Transverse colon (tissue), 3 donors: Measurements from ENCODE around the gene TTC38.

Source experiments
- CTCF ChIP-seq, 5 experiments: fragments of 200-600 bp in 3 of 5; fragments of 450-650 bp in 2 of 5; sonication (generic) in 3 of 5; IDR thresholded peaks; 1 replicate in 2 of 5; 2 replicates in 3 of 5; pipeline ENCODE4 v1.5.1; 2016 to 2017; ENCODE audit warnings: antibody characterized with exemption in 5 of 5, inconsistent platforms in 3 of 5, mild to moderate bottlenecking in 2 of 5, moderate library complexity in 1 of 5
- EP300 ChIP-seq: sonication (generic); formaldehyde crosslinking; IDR thresholded peaks from one replicate; pipeline ENCODE4 v1.6.1; 2017; ENCODE audit warnings: antibody characterized with exemption, low read depth
- POLR2A ChIP-seq: fragments of 450-650 bp; IDR thresholded peaks from one replicate; pipeline ENCODE4 v1.6.1; 2016; ENCODE audit warnings: antibody characterized with exemption, mild to moderate bottlenecking, moderate library complexity

- TF ChIP-seq EP300 (no peak), CTCF (IDR thresholded peaks at IDR 0.05) (no peak), POLR2A (no peak)
Measured at GRCh38 chr22:46330426-46330825, 62.6 kb downstream of the TTC38 start.
